Stimulated activated CD4-positive, alpha-beta T cell treated with anti-CD3 and anti-CD28 coated beads, Interleukin-1b, Interleukin-23, amount 100 ng/mL, for 1 hour (primary cell): ENCODE measurements around the gene PLEKHM1.
"Not testable (repeated sequence)": the region's sequence is repeated elsewhere in the genome, so short reads cannot be mapped to it uniquely, and the experiment has no call there.

Experiments used
- DNase-seq, 2 donors: peaks; one replicate each; pipeline ENCODE4 v3.0.0-alpha.2; 2020; ENCODE audit warnings: low read depth in 2 of 2

Gene PLEKHM1

GRCh38 chr17:45441526-45442310 is 48.8 kb downstream of the PLEKHM1 start:
- no peak for DNase-seq

GRCh38 chr17:45440839-45441515 is 49.5 kb downstream of the PLEKHM1 start:
- DNase-seq = not testable (repeated sequence)

- DNase-seq = no peak
Measured at GRCh38 chr17:45440161-45440778, 50.3 kb downstream of the PLEKHM1 start.

- no peak for DNase-seq
Measured at GRCh38 chr17:45438931-45439610, 51.5 kb downstream of the PLEKHM1 start.

GRCh38 chr17:45437465-45438283 is 52.8 kb downstream of the PLEKHM1 start:
- DNase-seq = no peak

- no peak for DNase-seq
Measured at GRCh38 chr17:45436625-45437464, 53.7 kb downstream of the PLEKHM1 start.

GRCh38 chr17:45436161-45436560 is 54.4 kb downstream of the PLEKHM1 start:
- DNase-seq = no peak

GRCh38 chr17:45435481-45435880 is 55.0 kb downstream of the PLEKHM1 start:
- DNase-seq = no peak

GRCh38 chr17:45433159-45433535 is 57.4 kb downstream of the PLEKHM1 start:
- DNase-seq = no peak

- DNase-seq = no peak
Measured at GRCh38 chr17:45432405-45433158, 57.9 kb downstream of the PLEKHM1 start, which contains the start of gene ARHGAP27. TSS of gene ARHGAP27 (minus strand) at chr17:45432870. CDS start at chr17:45430279, 2,591 bp downstream.

- peak; percentile 23 to 32 for DNase-seq
Measured at GRCh38 chr17:45431531-45432404, 58.8 kb downstream of the PLEKHM1 start.

GRCh38 chr17:45430738-45431530 is 59.6 kb downstream of the PLEKHM1 start:
- DNase-seq = no peak

GRCh38 chr17:45430006-45430737 is 60.3 kb downstream of the PLEKHM1 start:
- no peak for DNase-seq

- no peak for DNase-seq
Measured at GRCh38 chr17:45429339-45430005, 61.0 kb downstream of the PLEKHM1 start.

- no peak for DNase-seq
Measured at GRCh38 chr17:45428931-45429338, 61.6 kb downstream of the PLEKHM1 start.

GRCh38 chr17:45428050-45428617 is 62.4 kb downstream of the PLEKHM1 start:
- DNase-seq = peak; percentile 49 to 72
